GM23338 (cell line): ENCODE results near the gene TRIM36. TPM values are rescaled to one million over a fixed set of nuclear protein-coding genes. Genes with fewer than 3 reads are reported as not detected.

Source experiments
- ATAC-seq: fragments of 200-7000 bp; cut with Tn5 transposase; 3 replicates; pipeline ENCODE4 v1.9.1; 2020
- DNase-seq: peaks from one replicate; pipeline ENCODE4 v3.0.0-alpha.2; 2015; ENCODE audit warnings: low spot score
- H2AFZ ChIP-seq: fragments of 200-600 bp; sonication (generic); 2 replicates; pipeline ENCODE4 v1.8.0; 2016; ENCODE audit warnings: antibody characterized with exemption, mild to moderate bottlenecking, moderate library complexity
- H3F3A ChIP-seq: fragments of 200-600 bp; sonication (generic); replicated peaks from 2 replicates; pipeline ENCODE4 v1.8.0; 2017; ENCODE audit warnings: antibody characterized with exemption, mixed run types, low read depth
- H3K27ac ChIP-seq: fragments of 200-600 bp; sonication (generic); 2 replicates; pipeline ENCODE4 v1.6.1; 2016; ENCODE audit warnings: low read depth
- H3K27me3 ChIP-seq: fragments of 200-600 bp; sonication (generic); 2 replicates; pipeline ENCODE4 v1.8.0; 2016; ENCODE audit warnings: mild to moderate bottlenecking, mixed run types, moderate library complexity; ENCODE audit not compliant: insufficient read depth
- H3K36me3 ChIP-seq: fragments of 200-600 bp; sonication (generic); 2 replicates; pipeline ENCODE4 v1.8.0; 2016; ENCODE audit warnings: mild to moderate bottlenecking; ENCODE audit not compliant: insufficient read depth
- H3K4me1 ChIP-seq: fragments of 200-600 bp; sonication (generic); 2 replicates; pipeline ENCODE4 v1.8.0; 2016; ENCODE audit warnings: mild to moderate bottlenecking, moderate library complexity; ENCODE audit not compliant: insufficient read depth
- H3K4me2 ChIP-seq: fragments of 200-600 bp; sonication (generic); 2 replicates; pipeline ENCODE4 v1.7.1; 2017; ENCODE audit warnings: mixed run types
- H3K4me3 ChIP-seq: fragments of 200-600 bp; sonication (generic); 2 replicates; pipeline ENCODE4 v1.6.1; 2016; ENCODE audit warnings: mixed run types
- H3K79me2 ChIP-seq: fragments of 200-600 bp; sonication (generic); replicated peaks from 2 replicates; pipeline ENCODE4 v1.8.0; 2017; ENCODE audit warnings: mild to moderate bottlenecking; ENCODE audit not compliant: insufficient read depth
- H3K9me2 ChIP-seq: fragments of 200-600 bp; sonication (generic); 2 replicates; pipeline ENCODE4 v1.8.0; 2017; ENCODE audit not compliant: insufficient read depth
- H4K20me1 ChIP-seq: fragments of 200-600 bp; sonication (generic); replicated peaks from 2 replicates; pipeline ENCODE4 v1.8.0; 2017; ENCODE audit warnings: mild to moderate bottlenecking; ENCODE audit not compliant: insufficient read depth
- H3K27ac Mint-ChIP-seq: 2 replicates; pipeline ENCODE4 v1.8.0; 2020; ENCODE audit warnings: inconsistent platforms, mild to moderate bottlenecking, moderate library complexity, mixed read lengths
- H3K27me3 Mint-ChIP-seq: 3 replicates; pipeline ENCODE4 v1.8.0; 2022; ENCODE audit warnings: low read depth, mild to moderate bottlenecking, moderate library complexity, mixed read lengths, inconsistent platforms; ENCODE audit not compliant: insufficient read depth, poor library complexity
- H3K36me3 Mint-ChIP-seq: 3 replicates; pipeline ENCODE4 v1.8.0; 2021; ENCODE audit warnings: low read depth, mild to moderate bottlenecking, inconsistent platforms, moderate library complexity, mixed read lengths
- H3K4me1 Mint-ChIP-seq: 3 replicates; pipeline ENCODE4 v1.8.0; 2020; ENCODE audit warnings: mild to moderate bottlenecking, inconsistent platforms, mixed read lengths
- H3K4me3 Mint-ChIP-seq: 3 replicates; pipeline ENCODE4 v1.8.0; 2021; ENCODE audit warnings: moderate library complexity, mild to moderate bottlenecking, inconsistent platforms, mixed read lengths
- H3K9me3 Mint-ChIP-seq: 3 replicates; pipeline ENCODE4 v1.8.0; 2020; ENCODE audit warnings: moderate library complexity, mild to moderate bottlenecking, inconsistent platforms, mixed read lengths
- CREB1 ChIP-seq: fragments of 250-450 bp; sonication (Bioruptor Pico); IDR thresholded peaks from 2 replicates; pipeline ENCODE4 v1.5.0; 2020; ENCODE audit warnings: low read depth, mild to moderate bottlenecking, moderate library complexity
- CTCF ChIP-seq, 2 experiments: fragments of 200-600 bp in 1 of 2; sonication (generic) in 1 of 2; conservative IDR thresholded peaks; 2 replicates each; pipeline versions ENCODE4 v1.5.1 to v1.6.1; 2016 to 2017; ENCODE audit warnings: antibody characterized with exemption in 2 of 2, low read depth in 2 of 2, mild to moderate bottlenecking in 2 of 2, moderate library complexity in 1 of 2
- EZH2 ChIP-seq: fragments of 200-600 bp; sonication (generic); IDR thresholded peaks from one replicate; pipeline ENCODE4 v1.8.0; 2017; ENCODE audit warnings: antibody characterized with exemption, mild to moderate bottlenecking, low read depth; ENCODE audit not compliant: unreplicated experiment
- EZH2phosphoT487 ChIP-seq: fragments of 200-600 bp; sonication (generic); IDR thresholded peaks from one replicate; pipeline ENCODE4 v1.8.1; 2018; ENCODE audit warnings: antibody characterized with exemption; ENCODE audit not compliant: unreplicated experiment
- JUNB ChIP-seq: IDR thresholded peaks from one replicate; pipeline ENCODE4 v1.6.1; 2016; ENCODE audit warnings: antibody characterized with exemption; ENCODE audit not compliant: unreplicated experiment
- NANOG ChIP-seq: IDR thresholded peaks from 2 replicates; pipeline ENCODE4 v1.6.1; 2016; ENCODE audit warnings: antibody characterized with exemption, borderline replicate concordance
- STAT1 ChIP-seq: IDR thresholded peaks from one replicate; pipeline ENCODE4 v1.6.1; 2016; ENCODE audit warnings: antibody characterized with exemption; ENCODE audit not compliant: unreplicated experiment
- ZNF114 ChIP-seq: fragments of 250-450 bp; sonication (Bioruptor Pico); IDR thresholded peaks from 2 replicates; pipeline ENCODE4 v1.5.0; 2020; ENCODE audit warnings: mild to moderate bottlenecking, moderate library complexity
- ZNF331 ChIP-seq: fragments of 250-450 bp; sonication (Bioruptor Pico); IDR thresholded peaks from 2 replicates; pipeline ENCODE4 v1.5.0; 2020; ENCODE audit warnings: low read depth, mild to moderate bottlenecking, moderate library complexity
- ZNF462 ChIP-seq: fragments of 250-450 bp; sonication (Bioruptor Pico); IDR thresholded peaks from 2 replicates; pipeline ENCODE4 v1.5.0; 2020; ENCODE audit warnings: mild to moderate bottlenecking, moderate library complexity
- polyA plus RNA-seq: library from polyadenylated mRNA; unstranded; fragments of >200 nt; fragmentation: Nextera tagmentation; extraction: Ambion mirVana; gene quantifications from 2 replicates; pipeline ENCODE4 v1.2.1, GENCODE V29; 2016
- total RNA-seq: library from RNA; depleted of rRNA; stranded (reverse); fragments of >200 nt; shearing (Covaris generic); gene quantifications from 2 replicates; pipeline ENCODE4 v1.2.3, GENCODE V29; 2014
- TF ChIP-seq, protein P1 (sequence below): IDR thresholded peaks from one replicate; pipeline ENCODE4 v1.6.1; 2018; ENCODE audit warnings: antibody characterized with exemption; ENCODE audit not compliant: unreplicated experiment

The TRIM36 gene
- total and polyA plus RNA-seq, 2 experiments from 2014 or later = 4.4 to 14.1 TPM

DNA sequence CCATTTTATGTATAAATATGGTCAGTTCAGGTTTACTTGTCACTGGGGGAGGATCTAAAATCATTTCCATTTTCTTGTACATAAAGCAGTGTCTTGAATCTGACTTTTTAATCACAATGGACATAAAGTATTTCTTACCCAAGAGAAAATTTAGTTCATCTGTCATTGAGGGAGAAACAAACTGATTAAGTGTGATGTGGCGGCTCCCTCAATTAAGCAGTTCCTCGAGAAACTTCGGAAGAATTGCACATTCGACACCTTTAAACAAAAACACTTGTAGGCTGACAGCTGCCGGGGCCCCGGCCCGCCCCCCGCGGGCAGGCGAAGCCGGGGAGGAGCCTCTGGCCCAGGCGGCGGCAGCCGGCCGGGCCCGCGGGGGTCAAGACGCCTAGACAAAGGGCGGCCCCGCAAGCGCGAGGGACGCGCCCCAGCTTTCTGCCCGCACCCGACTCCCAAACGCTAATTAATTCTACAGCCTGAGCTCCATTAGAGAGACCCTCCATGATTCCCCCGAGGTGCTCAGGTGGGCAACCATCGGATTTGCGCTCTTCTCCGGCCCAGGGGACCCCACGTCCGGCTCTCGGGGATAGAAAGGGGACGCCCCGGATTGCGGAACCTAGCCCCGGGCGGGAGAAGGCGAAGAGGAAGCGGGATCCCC, 750 bp downstream of the TRIM36 start (continued):
- TF ChIP-seq, protein P1, sequence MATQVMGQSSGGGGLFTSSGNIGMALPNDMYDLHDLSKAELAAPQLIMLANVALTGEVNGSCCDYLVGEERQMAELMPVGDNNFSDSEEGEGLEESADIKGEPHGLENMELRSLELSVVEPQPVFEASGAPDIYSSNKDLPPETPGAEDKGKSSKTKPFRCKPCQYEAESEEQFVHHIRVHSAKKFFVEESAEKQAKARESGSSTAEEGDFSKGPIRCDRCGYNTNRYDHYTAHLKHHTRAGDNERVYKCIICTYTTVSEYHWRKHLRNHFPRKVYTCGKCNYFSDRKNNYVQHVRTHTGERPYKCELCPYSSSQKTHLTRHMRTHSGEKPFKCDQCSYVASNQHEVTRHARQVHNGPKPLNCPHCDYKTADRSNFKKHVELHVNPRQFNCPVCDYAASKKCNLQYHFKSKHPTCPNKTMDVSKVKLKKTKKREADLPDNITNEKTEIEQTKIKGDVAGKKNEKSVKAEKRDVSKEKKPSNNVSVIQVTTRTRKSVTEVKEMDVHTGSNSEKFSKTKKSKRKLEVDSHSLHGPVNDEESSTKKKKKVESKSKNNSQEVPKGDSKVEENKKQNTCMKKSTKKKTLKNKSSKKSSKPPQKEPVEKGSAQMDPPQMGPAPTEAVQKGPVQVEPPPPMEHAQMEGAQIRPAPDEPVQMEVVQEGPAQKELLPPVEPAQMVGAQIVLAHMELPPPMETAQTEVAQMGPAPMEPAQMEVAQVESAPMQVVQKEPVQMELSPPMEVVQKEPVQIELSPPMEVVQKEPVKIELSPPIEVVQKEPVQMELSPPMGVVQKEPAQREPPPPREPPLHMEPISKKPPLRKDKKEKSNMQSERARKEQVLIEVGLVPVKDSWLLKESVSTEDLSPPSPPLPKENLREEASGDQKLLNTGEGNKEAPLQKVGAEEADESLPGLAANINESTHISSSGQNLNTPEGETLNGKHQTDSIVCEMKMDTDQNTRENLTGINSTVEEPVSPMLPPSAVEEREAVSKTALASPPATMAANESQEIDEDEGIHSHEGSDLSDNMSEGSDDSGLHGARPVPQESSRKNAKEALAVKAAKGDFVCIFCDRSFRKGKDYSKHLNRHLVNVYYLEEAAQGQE = no peak
- TF ChIP-seq JUNB = no peak
- TF ChIP-seq STAT1 = no peak

GRCh38 chr5:115166744-115167393, 2.8 kb downstream of the TRIM36 start:
- peaks cover 16% of the 10 kb centered on the region for H3K4me1 ChIP-seq
- no peak for TF ChIP-seq NANOG
- no peak for TF ChIP-seq EZH2phosphoT487
- TF ChIP-seq CTCF (conservative IDR thresholded peaks at IDR 0.05; ENCODE audit: low read depth in 2 of 2) = no peak
- no peak for TF ChIP-seq STAT1
- TF ChIP-seq JUNB = no peak
- no peak for TF ChIP-seq CREB1 (CRISPR knock-in tag)
- no peak for TF ChIP-seq ZNF114 (CRISPR knock-in tag)
- no peak for TF ChIP-seq ZNF331 (CRISPR knock-in tag)
- TF ChIP-seq EZH2 = no peak
- TF ChIP-seq ZNF462 (CRISPR knock-in tag) = no peak

More at GRCh38 chr5:115166744-115167393, 2.8 kb downstream of the TRIM36 start:
- peaks cover 25% of the 10 kb centered on the region for H3K27me3 ChIP-seq
- no peak overlapping the region for H3K27ac Mint-ChIP-seq
- no peaks in the 10 kb centered on the region for H3F3A ChIP-seq
- peaks cover 46% of the 10 kb centered on the region for H3K9me3 Mint-ChIP-seq
- H3K36me3 ChIP-seq = peaks cover 3% of the 10 kb centered on the region; the same call in 1 of the 2 replicates
- H3K36me3 Mint-ChIP-seq = peaks cover 58% of the 10 kb centered on the region
- H3K4me3 Mint-ChIP-seq = no peak overlapping the region; the same call in 2 of the 3 replicates
- DNase-seq = no peak
- no peak overlapping the region for H2AFZ ChIP-seq
- H3K4me1 Mint-ChIP-seq = peaks cover 12% of the 10 kb centered on the region
- no peak overlapping the region for H3K27ac ChIP-seq
- no peak overlapping the region for H3K4me2 ChIP-seq
- H3K79me2 ChIP-seq = peaks cover 21% of the 10 kb centered on the region
- H4K20me1 ChIP-seq = peaks cover 5% of the 10 kb centered on the region
- H3K4me3 ChIP-seq = no peak overlapping the region
- peaks cover 16% of the 10 kb centered on the region for H3K27me3 Mint-ChIP-seq
- H3K9me2 ChIP-seq = no peaks in the 10 kb centered on the region
- no peak for ATAC-seq
